GM12878 (cell line): ENCODE results near the gene INCA1. TPM values are rescaled to one million over a fixed set of nuclear protein-coding genes. Genes with fewer than 3 reads are reported as not detected.

Experiments used
- ASH2L ChIP-seq: fragments of 300-600, 200-600 bp; sonication (generic); IDR thresholded peaks from 2 replicates; pipeline ENCODE4 v1.6.1; 2017; ENCODE audit warnings: low read depth, mild to moderate bottlenecking, borderline replicate concordance
- CBX3 ChIP-seq: fragments of 200-600 bp; sonication (generic); IDR thresholded peaks from 2 replicates; pipeline ENCODE4 v1.6.1; 2016; ENCODE audit warnings: low read depth, borderline replicate concordance
- FOXK2 ChIP-seq: fragments of 450-650 bp; IDR thresholded peaks from 2 replicates; pipeline ENCODE4 v1.6.1; 2017; ENCODE audit warnings: mild to moderate bottlenecking, moderate library complexity
- HSF1 ChIP-seq: fragments of 150-350 bp; IDR thresholded peaks from 2 replicates; pipeline ENCODE4 v1.6.1; 2014; ENCODE audit warnings: mild to moderate bottlenecking, low read depth, low read length
- JUNB ChIP-seq: IDR thresholded peaks from 2 replicates; pipeline ENCODE4 v1.6.1; 2016; ENCODE audit warnings: antibody characterized with exemption, mild to moderate bottlenecking
- MXI1 ChIP-seq: fragments of 150-350 bp; IDR thresholded peaks from 2 replicates; pipeline ENCODE4 v1.6.1; 2011; ENCODE audit warnings: low read depth, mild to moderate bottlenecking, inconsistent platforms, low read length, improper control_type of control experiment
- PBX3 ChIP-seq: IDR thresholded peaks from 2 replicates; pipeline ENCODE4 v1.6.1; 2011; ENCODE audit warnings: mild to moderate bottlenecking, low read depth, low read length, moderate library complexity; ENCODE audit not compliant: insufficient replicate concordance
- POLR2A ChIP-seq: IDR thresholded peaks from 2 replicates; pipeline ENCODE4 v1.6.1; 2011; ENCODE audit warnings: low read depth, mild to moderate bottlenecking, low read length
- PRDM15 ChIP-seq: fragments of 450-650 bp; formaldehyde crosslinking; IDR thresholded peaks from 2 replicates; pipeline ENCODE4 v1.4.0; 2020; ENCODE audit warnings: mild to moderate bottlenecking, moderate library complexity
- RFX5 ChIP-seq: IDR thresholded peaks from 2 replicates; pipeline ENCODE4 v1.6.1; 2011; ENCODE audit warnings: low read depth, low read length, improper control_type of control experiment
- SMARCA5 ChIP-seq: fragments of 450-650 bp; IDR thresholded peaks from 2 replicates; pipeline ENCODE4 v1.6.1; 2017; ENCODE audit warnings: mild to moderate bottlenecking
- TAF1 ChIP-seq: IDR thresholded peaks from 2 replicates; pipeline ENCODE4 v1.6.1; 2011; ENCODE audit warnings: mild to moderate bottlenecking, low read depth, low read length, borderline replicate concordance
- ZBTB4 ChIP-seq: fragments of 450-650 bp; formaldehyde crosslinking; IDR thresholded peaks from 2 replicates; pipeline ENCODE4 v1.4.0; 2022; ENCODE audit warnings: mild to moderate bottlenecking, moderate library complexity
- ZNF217 ChIP-seq: fragments of 450-650 bp; IDR thresholded peaks from 2 replicates; pipeline ENCODE4 v1.6.1; 2017; ENCODE audit warnings: antibody characterized with exemption, mild to moderate bottlenecking
- polyA plus RNA-seq, 11 experiments: library from polyadenylated mRNA; depleted of rRNA in 4 of 11; unstranded in 6 of 11; stranded (reverse) in 5 of 11; fragments of >200 nt; fragmentation: Nextera tagmentation in 4 of 11; fragmentation: Illumina TruSeq in 1 of 11; extraction: Ambion mirVana in 4 of 11; extraction: Trizol in 1 of 11; gene quantifications; 1 replicate in 1 of 11; 2 replicates in 10 of 11; pipeline versions ENCODE4 v1.2.1 to v1.2.3, GENCODE V29; 2011 to 2016; ENCODE audit warnings: inconsistent platforms in 2 of 11, missing spikeins in 2 of 11, low read depth in 1 of 11
- total RNA-seq, 4 experiments: library from RNA; depleted of rRNA in 3 of 4; stranded (reverse); fragments of >200 nt in 3 of 4; fragmentation: Illumina TruSeq in 1 of 4; extraction: Trizol in 1 of 4; gene quantifications; 2 replicates each; pipeline versions ENCODE4 v1.2.1 to v1.2.3, GENCODE V29; 2013 to 2021
- TF ChIP-seq, protein P1 (sequence below): fragments of 450-650 bp; IDR thresholded peaks from 2 replicates; pipeline ENCODE4 v1.6.1; 2016; ENCODE audit warnings: mild to moderate bottlenecking
- TF ChIP-seq, protein P2 (sequence below): fragments of 450-650 bp; IDR thresholded peaks from 2 replicates; pipeline ENCODE4 v1.6.1; 2018; ENCODE audit warnings: borderline replicate concordance, mild to moderate bottlenecking; ENCODE audit not compliant: partially characterized antibody

INCA1 gene
- total and polyA plus RNA-seq, 10 of the 15 experiments (the other 5 are each of a cell fraction or from before 2014, with no cell fraction given), result 0.19 to 1.8 (median 0.45) TPM

- TF ChIP-seq PBX3, result peak; percentile 6
- TF ChIP-seq MXI1, result peak; percentile 92
- TF ChIP-seq, protein P1, sequence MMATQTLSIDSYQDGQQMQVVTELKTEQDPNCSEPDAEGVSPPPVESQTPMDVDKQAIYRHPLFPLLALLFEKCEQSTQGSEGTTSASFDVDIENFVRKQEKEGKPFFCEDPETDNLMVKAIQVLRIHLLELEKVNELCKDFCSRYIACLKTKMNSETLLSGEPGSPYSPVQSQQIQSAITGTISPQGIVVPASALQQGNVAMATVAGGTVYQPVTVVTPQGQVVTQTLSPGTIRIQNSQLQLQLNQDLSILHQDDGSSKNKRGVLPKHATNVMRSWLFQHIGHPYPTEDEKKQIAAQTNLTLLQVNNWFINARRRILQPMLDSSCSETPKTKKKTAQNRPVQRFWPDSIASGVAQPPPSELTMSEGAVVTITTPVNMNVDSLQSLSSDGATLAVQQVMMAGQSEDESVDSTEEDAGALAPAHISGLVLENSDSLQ, result peak; percentile 66
- peak; percentile 89 for TF ChIP-seq POLR2A
- TF ChIP-seq RFX5, result no peak
- TF ChIP-seq ASH2L, result no peak
- no peak for TF ChIP-seq HSF1
- TF ChIP-seq JUNB, result no peak
- TF ChIP-seq, protein P2, sequence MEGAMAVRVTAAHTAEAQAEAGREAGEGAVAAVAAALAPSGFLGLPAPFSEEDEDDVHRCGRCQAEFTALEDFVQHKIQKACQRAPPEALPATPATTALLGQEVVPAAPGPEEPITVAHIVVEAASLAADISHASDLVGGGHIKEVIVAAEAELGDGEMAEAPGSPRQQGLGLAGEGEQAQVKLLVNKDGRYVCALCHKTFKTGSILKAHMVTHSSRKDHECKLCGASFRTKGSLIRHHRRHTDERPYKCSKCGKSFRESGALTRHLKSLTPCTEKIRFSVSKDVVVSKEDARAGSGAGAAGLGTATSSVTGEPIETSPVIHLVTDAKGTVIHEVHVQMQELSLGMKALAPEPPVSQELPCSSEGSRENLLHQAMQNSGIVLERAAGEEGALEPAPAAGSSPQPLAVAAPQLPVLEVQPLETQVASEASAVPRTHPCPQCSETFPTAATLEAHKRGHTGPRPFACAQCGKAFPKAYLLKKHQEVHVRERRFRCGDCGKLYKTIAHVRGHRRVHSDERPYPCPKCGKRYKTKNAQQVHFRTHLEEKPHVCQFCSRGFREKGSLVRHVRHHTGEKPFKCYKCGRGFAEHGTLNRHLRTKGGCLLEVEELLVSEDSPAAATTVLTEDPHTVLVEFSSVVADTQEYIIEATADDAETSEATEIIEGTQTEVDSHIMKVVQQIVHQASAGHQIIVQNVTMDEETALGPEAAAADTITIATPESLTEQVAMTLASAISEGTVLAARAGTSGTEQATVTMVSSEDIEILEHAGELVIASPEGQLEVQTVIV, result no peak
- no peak; the same call in none of the 2 replicates for TF ChIP-seq SMARCA5
- TF ChIP-seq TAF1, result peak; percentile 62; the same call in 1 of the 2 replicates
- TF ChIP-seq FOXK2, result no peak
- no peak for TF ChIP-seq PRDM15
- TF ChIP-seq CBX3, result no peak
- TF ChIP-seq ZNF217, result no peak; the same call in 1 of the 2 replicates
- TF ChIP-seq ZBTB4 (CRISPR knock-in tag), result no peak
Measured at GRCh38 chr17:4986951-4987766, 10.2 kb downstream of the INCA1 start, which contains the start of gene CAMTA2 (continued).
